Measurements from ENCODE around the gene PRKN.

DNA sequence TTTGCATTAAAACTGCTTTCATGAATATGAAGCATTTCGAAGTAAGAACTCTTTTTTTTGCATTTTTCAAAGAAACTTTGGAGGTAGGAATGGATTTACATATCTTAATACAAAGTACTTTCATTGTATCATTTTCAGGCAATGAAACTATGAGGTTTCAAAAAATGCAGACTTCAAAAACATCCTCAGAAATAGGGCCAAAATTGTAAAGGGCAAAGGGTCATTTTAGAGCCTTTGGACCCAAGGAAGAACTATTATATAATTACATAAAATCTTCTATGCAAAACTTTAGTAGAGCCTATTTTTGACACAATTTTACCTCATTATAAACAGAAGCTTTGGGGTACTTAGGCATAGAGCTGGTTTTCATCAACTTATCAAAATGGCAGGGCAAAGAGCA is 4.9 kb downstream of the PRKN start:
- TF ChIP-seq EZH2 (IDR thresholded peaks at IDR 0.05; ENCODE audit: low read depth) = no peak
- TF ChIP-seq CTCF (conservative IDR thresholded peaks at IDR 0.05) = no peak
